Kidney glomerular epithelial cell (primary cell): ENCODE results near the gene ELN.

ENCODE experiments used
- DNase-seq: peaks from one replicate; lab custom pipeline; 2025; lab: John Stamatoyannopoulos, UW

The ELN gene

DNA sequence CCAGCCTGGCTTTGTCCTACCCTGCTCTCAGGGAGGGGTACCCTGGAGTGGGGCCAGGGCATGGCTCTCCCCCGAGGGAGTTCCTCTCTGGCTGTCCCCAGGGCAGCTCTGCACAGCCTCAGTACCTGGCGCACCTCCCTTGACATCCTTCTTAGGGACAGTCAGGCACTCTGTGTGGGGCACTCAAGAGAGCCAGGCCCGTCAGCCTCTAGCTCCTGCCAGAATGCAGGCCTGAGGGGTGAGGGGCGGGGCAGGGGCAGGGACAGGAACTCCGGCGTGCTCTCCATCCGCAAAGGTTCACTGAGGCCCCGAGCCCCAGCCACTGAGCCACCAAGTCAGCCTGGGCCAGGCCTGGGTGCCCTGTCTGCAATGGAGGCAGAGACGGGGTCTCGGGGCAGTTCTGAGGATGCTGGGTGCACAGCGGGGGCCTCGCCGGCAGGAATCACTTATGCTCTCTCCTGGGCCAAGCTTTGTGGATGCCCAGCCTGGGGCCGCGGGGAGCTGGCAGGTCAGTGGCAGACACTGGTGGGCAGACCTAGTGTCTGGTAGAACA, 65.8 kb downstream of the ELN start:
- DNase-seq = no peak

DNA sequence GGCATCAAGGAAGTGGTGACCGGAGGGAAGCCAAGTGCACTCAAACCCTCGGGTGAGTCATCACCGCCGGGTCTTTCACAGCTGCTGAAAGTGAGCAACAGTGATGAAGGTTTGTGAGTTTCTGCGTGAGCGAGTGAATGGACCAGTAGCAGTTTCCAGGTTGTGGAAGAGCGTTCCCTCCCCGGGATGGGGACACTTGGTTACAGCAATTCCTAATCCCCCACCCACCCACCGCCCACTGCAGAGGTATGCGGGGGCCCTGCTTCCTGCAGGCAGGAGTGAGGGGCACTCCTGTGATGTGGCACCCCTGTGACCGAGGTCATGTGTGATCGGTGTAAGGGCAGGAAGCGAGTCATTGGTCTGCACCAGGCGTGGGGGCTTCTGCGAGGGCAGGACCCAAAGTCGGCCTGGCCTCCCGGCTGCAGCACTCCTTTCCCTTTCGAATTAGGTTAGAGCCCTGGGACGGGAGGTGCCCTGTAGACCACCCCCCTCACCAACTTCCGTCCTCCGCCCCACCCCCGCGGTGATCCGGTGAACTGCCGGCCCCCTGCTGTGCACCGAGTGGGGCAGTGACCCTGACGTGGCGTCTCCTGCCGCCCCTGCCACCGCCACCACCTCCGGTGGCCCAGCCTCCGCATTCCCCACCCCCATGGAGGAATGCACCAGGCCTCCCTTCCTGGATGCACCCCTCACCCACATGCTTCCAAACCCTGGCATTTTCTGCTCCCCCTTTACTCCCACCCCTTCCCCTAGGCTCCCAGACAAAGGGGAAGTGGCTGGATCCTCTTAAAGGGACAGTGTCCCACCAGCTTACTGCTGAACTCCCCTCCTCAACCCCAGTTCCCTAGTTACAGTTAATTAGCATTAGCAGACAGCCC, 66.5 kb downstream of the ELN start:
- peak; percentile 89 for DNase-seq

- DNase-seq = no peak
Measured at GRCh38 chr7:74095135-74095534, 67.2 kb downstream of the ELN start.

DNA sequence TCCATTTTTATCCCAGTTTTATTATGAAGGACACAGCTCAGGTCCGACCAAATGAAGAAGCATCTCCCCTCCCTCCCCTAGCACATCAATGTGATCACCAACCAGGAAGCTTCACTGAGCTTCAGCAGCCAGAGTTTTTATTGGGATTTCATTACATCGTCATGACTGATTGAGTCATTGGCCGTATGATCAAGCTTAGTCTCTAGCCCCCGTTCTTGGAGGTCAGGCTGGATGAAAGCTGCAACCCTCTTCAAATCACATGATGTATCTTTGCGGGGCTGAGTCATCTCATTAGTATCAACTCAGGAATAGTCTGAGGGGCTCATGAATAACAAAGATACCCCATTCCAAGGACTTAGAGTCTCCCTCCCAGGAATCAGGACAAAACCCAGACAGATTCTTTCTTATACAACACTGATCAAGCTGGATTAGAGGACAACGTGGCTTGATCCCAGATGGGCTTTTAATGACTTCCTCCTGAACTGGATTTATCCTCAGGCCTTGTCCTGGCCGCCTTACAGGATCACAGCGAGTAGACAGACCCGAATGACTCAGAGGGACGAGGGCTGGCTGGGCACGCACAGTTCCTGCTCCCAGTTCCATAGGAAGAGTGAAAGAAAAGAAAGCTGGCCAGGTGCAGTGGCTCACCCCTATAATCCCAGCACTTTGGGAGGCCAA, 70.1 kb downstream of the ELN start:
- DNase-seq = no peak

GRCh38 chr7:74099031-74099430, 71.1 kb downstream of the ELN start:
- DNase-seq = no peak

DNA sequence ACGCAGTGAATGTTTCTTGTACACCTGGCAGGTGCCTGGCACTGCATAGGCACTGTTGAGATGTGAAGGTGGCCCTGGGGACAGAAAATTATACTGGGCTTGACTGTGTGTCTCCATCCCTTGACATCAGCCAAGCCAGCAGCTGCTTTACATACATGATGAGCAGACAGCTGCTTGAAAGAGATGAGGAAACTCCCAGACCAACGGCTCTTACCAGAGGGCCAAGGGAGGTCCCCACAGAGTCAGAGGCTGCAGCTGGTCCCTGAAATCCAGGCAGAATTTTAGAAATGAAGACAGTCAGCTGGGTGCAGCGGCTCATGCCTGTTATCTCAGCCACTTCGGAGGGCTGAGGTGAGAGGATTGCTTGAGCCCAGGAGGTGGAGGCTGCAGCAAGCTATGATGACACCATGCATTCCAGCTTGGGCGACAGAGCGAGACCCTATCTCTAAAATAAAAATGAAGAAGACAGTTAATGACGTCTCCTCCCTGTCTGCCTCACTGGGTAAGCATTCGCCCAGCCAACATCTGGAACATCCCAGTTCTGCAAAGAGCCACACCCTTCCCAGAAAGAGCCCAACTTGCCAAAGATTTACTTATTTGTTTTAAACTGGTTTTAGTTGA, 73.2 kb downstream of the ELN start:
- DNase-seq = peak; percentile 82

DNA sequence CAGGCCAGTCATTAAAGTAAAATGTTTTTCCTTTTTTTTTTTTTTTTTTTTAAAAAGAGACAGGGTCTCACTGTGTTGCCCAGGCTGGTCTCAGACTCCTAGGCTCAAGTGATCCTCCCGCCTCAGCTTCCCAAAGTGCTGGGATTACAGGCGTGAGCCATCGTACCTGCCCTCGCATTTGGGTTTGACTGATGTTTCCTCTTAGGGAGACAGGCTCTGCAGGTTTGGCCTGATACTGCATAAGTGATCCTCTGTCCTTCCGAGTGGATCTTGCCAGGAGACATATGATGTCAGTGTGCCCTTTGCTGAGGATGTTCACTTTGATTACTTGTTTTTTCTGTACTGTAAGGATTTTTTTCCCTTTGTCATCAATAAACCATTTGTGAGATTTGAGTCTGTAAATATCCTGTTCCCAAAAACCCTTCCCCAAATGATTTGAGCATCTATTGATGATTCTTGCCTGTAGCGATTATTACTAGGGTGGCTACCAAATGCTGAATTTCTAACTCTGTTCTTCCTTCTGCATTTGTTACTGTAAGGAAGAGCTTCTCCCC, 75.3 kb downstream of the ELN start:
- no peak for DNase-seq

DNA sequence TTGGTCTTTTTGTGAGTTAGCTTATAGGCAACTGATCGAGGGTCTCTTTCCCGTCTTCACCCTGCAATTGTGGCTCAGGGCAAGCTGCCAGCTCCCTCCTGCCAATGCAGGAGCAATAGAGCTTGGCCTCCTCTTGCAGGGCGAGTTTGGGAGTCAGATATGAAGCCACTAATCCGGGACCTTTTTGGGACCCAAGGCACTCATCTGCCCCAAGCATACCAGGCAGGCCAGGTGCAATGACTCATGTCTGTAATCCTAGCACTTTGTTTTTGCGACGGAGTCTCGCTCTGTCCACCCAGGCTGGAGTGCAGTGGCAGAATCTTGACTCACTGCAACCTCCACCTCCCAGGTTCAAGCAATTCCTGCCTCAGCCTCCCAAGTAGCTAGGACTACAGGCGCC, 76.7 kb downstream of the ELN start:
- peak; percentile 82 for DNase-seq

- no peak for DNase-seq
Measured at GRCh38 chr7:74105992-74106391, 78.0 kb downstream of the ELN start.

DNA sequence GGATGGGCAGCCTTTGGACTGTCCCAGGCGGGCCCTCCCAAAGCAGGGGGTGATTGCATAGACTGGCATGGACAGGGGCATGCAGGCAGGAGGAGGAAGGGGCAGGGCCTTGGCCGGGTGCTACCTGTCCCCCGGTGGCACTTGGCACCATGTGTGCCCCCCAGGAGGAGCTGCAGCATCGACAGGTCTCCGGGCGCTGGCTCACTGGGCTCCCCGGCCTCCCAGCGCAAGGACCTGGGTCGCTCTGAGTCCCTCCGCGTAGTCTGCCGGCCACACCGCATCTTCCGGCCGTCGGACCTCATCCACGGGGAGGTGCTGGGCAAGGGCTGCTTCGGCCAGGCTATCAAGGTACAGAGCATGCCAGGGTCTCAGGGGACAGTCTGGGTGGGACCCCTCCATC, 78.9 kb downstream of the ELN start:
- no peak for DNase-seq

DNA sequence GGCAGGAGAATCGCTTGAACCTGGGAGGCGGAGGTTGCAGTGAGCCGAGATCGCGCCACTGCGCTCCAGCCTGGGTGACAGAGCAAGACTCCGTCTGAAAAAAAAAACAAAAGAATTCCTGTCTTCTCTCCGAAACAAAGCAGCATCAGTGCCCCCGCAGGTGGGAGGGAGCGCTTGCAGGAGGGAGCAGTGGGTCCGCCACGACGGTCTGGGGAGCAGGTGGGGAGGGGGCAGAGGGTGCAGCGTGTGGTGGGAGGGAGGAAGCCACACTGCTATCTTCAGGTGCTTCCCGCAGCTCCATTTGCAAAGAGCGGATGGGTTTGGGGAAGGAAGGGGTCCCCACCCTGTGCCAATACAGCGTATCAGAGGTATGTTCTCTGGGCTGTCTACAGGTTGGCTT, 87.4 kb downstream of the ELN start:
- no peak for DNase-seq

DNA sequence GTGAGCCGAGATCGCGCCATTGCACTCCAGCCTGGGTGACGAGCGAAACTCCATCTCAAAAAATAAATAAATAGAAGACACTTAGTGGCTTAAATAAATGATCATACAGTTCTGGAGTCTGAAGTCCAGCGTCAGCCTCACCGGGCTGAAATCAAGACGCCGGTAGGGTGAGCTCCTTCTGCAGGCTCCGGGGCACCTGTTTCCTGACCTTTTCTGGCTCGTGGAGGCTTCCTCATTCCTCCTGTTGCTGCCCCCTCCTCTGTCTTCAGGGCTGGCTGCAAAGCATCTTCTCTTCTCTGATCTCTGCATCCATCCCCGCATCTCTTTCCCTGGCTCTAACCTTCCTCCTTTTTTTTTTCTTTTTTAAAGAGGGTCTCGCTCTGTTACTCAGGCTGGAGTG, 88.4 kb downstream of the ELN start:
- no peak for DNase-seq
